IPS DF 6.9 (cell line): ENCODE results near the gene PDLIM4.
A peak's percentile ranks its signal among the peaks of the same experiment; 100 is the strongest.

ENCODE experiments used
- DNase-seq: peaks from one replicate; pipeline ENCODE4 v3.0.0-alpha.2; 2013; ENCODE audit warnings: low read depth, low spot score
- H3K27ac ChIP-seq: one replicate; pipeline ENCODE4 v1.5.1; 2013; ENCODE audit warnings: low read length, control low read depth
- H3K27me3 ChIP-seq: 2 replicates; pipeline ENCODE4 v1.6.1; 2013; ENCODE audit warnings: mild to moderate bottlenecking, low read length; ENCODE audit not compliant: control insufficient read depth, insufficient read depth
- H3K36me3 ChIP-seq: 2 replicates; pipeline ENCODE4 v1.6.1; 2013; ENCODE audit warnings: low read length; ENCODE audit not compliant: control insufficient read depth, insufficient read depth
- H3K4me1 ChIP-seq: 2 replicates; pipeline ENCODE4 v1.6.1; 2013; ENCODE audit warnings: low read length; ENCODE audit not compliant: control insufficient read depth, insufficient read depth
- H3K4me3 ChIP-seq: 2 replicates; pipeline ENCODE4 v1.5.1; 2013; ENCODE audit warnings: mild to moderate bottlenecking, low read length
- H3K9me3 ChIP-seq: 2 replicates; pipeline ENCODE4 v1.6.1; 2013; ENCODE audit warnings: low read length, inconsistent platforms; ENCODE audit not compliant: control insufficient read depth, insufficient read depth
- WGBS: extraction: QIAGEN DNeasy Blood & Tissue Kit; methylation state at CpG from one replicate; pipeline ENCODE4 v1.1.7; 2013; ENCODE audit warnings: mixed read lengths, missing lambda C conversion rate; ENCODE audit not compliant: insufficient read length, insufficient coverage; 5-methylcytosine and 5-hydroxymethylcytosine counted together

PDLIM4 gene

DNA sequence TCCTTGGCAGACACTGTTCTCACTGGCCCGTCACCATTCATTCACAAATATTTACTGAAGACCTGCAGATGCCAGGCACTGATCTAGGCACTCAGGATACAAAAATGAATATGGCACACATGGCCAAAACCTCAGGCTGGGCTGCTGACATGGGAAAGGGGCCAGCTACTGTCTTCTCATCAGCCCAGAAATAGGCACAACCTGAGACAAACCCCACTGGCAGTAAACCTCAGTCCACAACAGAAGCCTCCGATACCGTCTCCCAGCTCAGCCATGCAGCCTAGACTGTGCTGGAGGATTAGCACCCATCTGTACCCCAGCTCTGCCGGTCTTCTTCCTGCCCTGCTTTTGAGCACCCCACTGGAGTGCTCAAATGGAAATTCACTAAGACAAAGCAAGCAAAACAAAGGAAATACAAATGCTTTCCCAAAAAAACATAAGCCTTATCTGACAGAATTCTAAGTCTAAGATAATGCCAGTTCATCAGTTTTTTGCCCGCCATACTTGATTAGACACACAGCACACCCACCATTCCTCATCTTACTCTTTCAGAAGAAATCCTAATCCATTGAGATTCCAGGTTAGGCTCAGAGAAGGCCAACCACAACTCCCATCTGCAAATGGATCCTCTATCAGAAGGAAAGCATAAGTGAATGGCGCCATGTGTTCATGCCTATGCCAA lies 38.1 kb upstream of the PDLIM4 start:
- no peaks in the 10 kb centered on the region for H3K9me3 ChIP-seq
- no peak overlapping the region for H3K27ac ChIP-seq
- H3K27me3 ChIP-seq, result no peaks in the 10 kb centered on the region
- WGBS, result no CpG with 5 or more reads among the region's 6 CpGs
- H3K4me1 ChIP-seq, result no peaks in the 10 kb centered on the region
- no peaks in the 10 kb centered on the region for H3K36me3 ChIP-seq
- H3K4me3 ChIP-seq, result no peak overlapping the region
- DNase-seq, result no peak

DNA sequence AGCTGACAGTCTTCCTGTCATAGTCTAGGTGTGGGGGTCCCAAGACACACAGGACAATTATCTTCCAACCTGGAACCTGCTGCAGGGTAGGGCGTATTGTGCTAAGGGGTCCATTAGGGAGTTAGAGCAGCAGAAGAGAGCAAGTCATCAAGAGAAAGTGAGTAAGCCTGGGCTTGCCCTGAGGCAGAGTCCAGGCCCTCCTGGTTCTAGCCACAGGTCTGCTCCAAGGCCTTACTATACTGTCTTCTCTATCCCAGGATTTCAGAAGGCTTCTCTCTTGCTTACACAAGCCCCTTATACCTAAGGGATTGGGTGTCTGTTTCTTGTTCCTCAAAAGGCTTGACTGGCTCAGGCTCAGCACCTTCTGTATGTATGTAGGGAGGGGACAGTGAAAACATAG lies 37.5 kb upstream of the PDLIM4 start:
- Histone ChIP-seq H3K27me3 (no peaks in the 10 kb centered on the region), H3K4me3 (no peak overlapping the region), H3K36me3 (no peaks in the 10 kb centered on the region), H3K9me3 (no peaks in the 10 kb centered on the region), H3K4me1 (no peaks in the 10 kb centered on the region), H3K27ac (no peak overlapping the region)
- DNase-seq, result no peak
- WGBS, result no CpG with 5 or more reads among the region's 1 CpG

DNA sequence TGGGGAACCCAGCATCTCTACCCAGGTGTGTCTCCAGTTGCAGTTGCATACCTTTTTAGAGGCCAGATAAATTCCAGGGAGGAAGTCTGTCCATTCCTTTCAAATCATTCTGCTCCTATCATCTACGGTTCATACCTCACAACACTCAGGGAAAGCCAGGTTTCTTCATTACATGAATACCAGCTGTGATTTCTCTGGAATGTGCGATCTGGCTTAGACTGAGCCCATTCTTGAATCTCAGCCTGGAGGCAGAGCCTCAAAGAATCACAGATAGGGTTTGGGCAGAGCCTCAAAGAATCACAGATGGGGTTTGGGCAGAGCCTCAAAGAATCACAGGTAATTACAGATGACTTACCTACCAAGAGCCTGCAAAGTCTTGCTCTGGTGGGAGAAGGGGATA lies 37.0 kb upstream of the PDLIM4 start:
- no peak for DNase-seq
- no peak overlapping the region for H3K4me3 ChIP-seq
- WGBS, result no CpG with 5 or more reads among the region's 2 CpGs
- no peaks in the 10 kb centered on the region; the same call in 1 of the 2 replicates for H3K4me1 ChIP-seq
- no peaks in the 10 kb centered on the region for H3K9me3 ChIP-seq
- no peaks in the 10 kb centered on the region for H3K27me3 ChIP-seq
- H3K27ac ChIP-seq, result no peak overlapping the region
- no peaks in the 10 kb centered on the region for H3K36me3 ChIP-seq

DNA sequence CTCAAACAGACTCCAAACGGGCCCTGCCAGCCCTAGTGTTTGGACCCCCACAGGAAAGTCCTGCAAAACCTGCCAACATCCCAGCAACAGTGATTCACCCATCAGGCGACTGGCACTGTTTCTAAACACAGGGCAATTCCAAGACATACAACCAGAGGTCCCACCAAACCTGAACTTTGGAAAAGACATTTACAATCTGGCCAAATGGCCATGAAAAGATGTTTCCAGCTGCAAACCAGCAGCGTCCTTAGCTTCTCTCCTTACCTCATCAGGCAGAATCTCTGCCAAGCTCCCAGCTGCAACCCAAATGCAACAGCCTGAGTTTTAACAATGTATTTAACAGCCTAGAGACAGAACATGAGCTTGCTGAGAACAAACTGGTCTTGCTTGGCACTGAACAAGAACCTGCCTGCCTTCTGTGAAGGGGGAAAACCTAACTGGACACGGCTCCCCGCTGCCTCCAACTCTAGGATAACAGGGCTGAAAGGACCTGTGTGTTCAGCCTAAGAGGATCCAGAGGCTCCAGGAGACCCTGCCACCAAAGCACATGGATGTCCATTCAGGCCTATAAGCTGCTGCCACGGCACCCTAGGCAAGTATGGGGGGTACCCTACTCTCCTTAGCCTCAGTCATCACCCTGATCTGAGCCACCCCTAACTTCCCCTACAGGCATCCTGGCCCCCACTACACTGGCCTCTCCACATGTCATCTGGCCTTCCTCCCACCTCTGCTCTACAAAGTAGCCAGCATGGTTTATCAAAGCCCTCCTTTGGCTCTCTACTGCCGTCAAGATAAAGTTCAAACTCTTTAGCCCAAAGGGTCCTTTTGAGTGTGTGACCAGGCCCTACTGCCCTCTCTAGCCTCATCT lies 35.5 kb upstream of the PDLIM4 start:
- Histone ChIP-seq H3K4me3 (no peak overlapping the region), H3K9me3 (no peaks in the 10 kb centered on the region), H3K4me1 (peaks cover 4% of the 10 kb centered on the region), H3K27ac (no peak overlapping the region), H3K36me3 (no peaks in the 10 kb centered on the region), H3K27me3 (peaks cover 2% of the 10 kb centered on the region; the same call in 1 of the 2 replicates)
- no peak for DNase-seq
- WGBS, result no CpG with 5 or more reads among the region's 7 CpGs

DNA sequence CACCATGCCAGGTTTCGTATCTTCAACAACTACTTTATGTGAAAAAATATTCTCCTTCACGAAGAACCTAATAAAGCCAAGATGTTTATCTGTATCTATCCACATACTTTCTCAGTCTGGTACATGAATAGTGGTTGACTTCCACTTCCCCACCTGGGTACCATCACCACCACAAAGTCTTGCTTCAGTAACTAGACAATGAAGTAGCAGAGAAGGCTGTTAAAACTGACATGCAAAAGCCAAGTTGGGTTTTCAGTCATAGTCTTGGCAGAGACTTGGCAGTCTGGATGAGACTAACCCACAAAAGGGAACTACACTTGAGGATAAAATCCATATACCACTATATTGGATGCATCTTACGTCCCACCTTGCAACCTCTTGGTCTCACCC lies 34.9 kb upstream of the PDLIM4 start:
- no peak for DNase-seq
- H3K27me3 ChIP-seq, result peaks cover 2% of the 10 kb centered on the region; the same call in 1 of the 2 replicates
- no peaks in the 10 kb centered on the region for H3K9me3 ChIP-seq
- peaks cover 4% of the 10 kb centered on the region for H3K4me1 ChIP-seq
- WGBS, result no CpG with 5 or more reads among the region's 3 CpGs
- no peak overlapping the region for H3K27ac ChIP-seq
- no peaks in the 10 kb centered on the region for H3K36me3 ChIP-seq
- H3K4me3 ChIP-seq, result no peak overlapping the region

DNA sequence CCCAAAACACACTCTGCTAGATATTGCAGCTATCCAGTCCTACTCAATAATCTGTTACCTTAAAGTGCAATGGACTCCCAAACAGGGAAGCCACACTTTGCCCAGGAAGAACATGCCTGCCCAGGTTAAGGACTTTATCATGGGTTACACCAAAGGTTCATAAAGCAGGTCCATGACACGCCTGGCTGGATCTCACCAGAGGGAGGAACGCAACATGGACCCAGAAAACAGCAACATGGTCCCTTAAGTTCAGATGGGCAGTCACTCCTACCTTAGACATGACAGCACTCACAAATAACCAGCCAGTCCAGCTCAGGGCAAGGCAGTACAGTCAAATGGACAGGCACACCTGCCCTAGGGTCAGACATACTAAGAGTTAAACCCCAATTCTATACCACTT lies 33.6 kb upstream of the PDLIM4 start:
- no peak overlapping the region for H3K4me3 ChIP-seq
- no peak for DNase-seq
- WGBS, result no CpG with 5 or more reads among the region's 2 CpGs
- no peaks in the 10 kb centered on the region for H3K36me3 ChIP-seq
- H3K27ac ChIP-seq, result no peak overlapping the region
- no peaks in the 10 kb centered on the region for H3K9me3 ChIP-seq
- peaks cover 4% of the 10 kb centered on the region for H3K4me1 ChIP-seq
- peaks cover 2% of the 10 kb centered on the region; the same call in 1 of the 2 replicates for H3K27me3 ChIP-seq

DNA sequence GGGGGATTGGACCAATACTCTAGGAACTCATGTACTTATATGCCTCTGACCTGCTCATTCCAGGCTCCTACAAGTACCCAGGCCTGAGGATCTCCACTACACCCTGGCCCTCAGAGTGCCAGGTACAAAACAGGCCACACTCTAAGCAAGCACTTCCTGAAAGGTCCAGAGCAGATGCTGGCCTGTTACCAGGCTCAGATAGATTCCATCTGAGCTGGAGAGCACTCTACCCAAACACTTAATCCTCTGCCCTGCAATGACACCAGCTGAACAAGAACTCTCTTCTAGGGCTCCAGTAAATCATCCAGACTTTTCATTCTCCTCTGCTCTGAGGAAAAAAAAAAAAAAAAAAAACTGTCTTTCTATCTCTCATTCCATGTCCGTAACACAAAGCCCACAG lies 32.8 kb upstream of the PDLIM4 start:
- no CpG with 5 or more reads among the region's 1 CpG for WGBS

DNA sequence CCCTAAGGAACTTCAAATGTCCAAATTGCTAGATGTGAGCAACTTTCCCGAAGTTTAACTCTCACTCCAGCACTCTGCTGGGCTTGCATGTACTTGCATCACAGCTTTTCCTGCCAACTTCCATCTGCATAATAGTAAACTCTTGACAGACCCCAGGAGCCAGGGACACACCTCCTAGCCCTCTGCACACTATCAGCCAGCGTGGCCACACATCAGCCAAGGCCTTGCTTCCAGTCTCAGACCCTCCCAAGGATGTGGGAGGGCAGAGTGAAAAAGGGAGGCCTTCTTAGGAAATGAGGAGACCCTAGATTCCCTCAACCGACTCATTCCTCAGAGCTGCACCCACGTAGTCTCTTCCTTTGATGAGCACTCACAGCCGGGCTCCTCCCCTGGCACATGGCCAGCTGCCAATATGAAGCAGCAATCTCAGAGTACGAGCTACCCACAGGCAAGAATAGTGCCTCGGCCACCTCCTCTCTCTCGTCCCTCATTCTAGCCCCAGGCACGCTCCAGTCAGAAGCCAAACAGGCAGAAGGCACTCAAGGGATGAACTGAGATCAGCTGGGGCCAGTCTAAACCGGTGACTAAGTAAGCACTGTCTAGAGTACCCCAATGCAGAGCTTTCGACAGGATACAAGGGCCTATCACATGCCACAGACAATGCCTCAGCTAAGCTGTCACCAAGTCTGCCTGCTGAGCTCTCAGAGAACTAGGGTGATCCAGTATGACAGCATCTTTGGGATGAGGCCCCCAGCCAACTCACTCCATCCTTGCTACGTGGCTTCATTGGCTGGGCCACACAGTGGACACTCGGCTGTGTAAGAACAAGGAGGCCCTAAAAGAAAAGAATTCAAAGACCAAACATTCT lies 32.1 kb upstream of the PDLIM4 start:
- no peak overlapping the region for H3K4me3 ChIP-seq
- H3K4me1 ChIP-seq, result peaks cover 4% of the 10 kb centered on the region
- H3K27ac ChIP-seq, result no peak overlapping the region
- peaks cover 2% of the 10 kb centered on the region; the same call in 1 of the 2 replicates for H3K27me3 ChIP-seq
- no peak for DNase-seq
- H3K36me3 ChIP-seq, result no peaks in the 10 kb centered on the region
- WGBS, result no CpG with 5 or more reads among the region's 13 CpGs
- H3K9me3 ChIP-seq, result no peaks in the 10 kb centered on the region

More for the DNA sequence above, 32.8 kb upstream of the PDLIM4 start:
- no peak overlapping the region for H3K4me3 ChIP-seq
- H3K4me1 ChIP-seq, result peaks cover 4% of the 10 kb centered on the region
- peaks cover 2% of the 10 kb centered on the region; the same call in 1 of the 2 replicates for H3K27me3 ChIP-seq
- no peak overlapping the region for H3K27ac ChIP-seq
- DNase-seq, result no peak
- H3K36me3 ChIP-seq, result no peaks in the 10 kb centered on the region
- H3K9me3 ChIP-seq, result no peaks in the 10 kb centered on the region

DNA sequence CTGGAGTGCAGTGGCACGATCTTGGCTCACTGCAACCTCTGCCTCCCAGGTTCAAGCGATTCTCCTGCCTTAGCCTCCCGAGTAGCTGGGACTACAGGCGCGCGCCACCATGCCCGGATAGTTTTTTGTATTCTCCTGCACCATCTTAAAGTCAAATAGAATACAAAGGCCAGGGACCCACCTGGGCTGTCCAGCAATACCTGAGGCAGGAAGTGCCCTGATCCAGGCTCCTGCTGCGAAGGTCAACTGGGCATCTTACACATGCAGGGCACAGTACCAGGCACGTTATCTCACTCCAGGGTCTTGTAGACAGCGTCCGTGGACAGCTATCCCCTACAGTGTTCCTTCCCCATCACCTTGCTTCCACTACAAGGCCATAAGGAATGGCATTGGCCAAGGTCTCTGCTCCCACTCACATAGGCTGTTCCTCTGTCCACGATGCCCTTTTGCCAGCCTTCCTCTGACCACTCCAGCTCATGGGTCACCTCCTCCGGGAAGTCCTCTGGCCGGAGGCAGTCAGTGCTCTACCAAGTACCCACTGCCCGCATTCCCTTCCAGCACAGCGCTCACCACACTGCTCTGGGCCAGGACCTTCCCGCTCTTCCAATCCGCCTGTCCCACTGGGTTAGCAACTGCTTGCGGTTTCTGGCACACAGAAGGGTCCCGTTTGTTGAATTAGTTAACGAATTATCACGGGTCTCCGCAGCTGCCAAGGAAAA lies 30.8 kb upstream of the PDLIM4 start:
- Histone ChIP-seq H3K9me3 (no peaks in the 10 kb centered on the region), H3K36me3 (no peaks in the 10 kb centered on the region), H3K4me3 (peak overlapping the region; percentile 70; the same call in 1 of the 2 replicates), H3K4me1 (peaks cover 4% of the 10 kb centered on the region), H3K27ac (no peak overlapping the region), H3K27me3 (peaks cover 2% of the 10 kb centered on the region; the same call in 1 of the 2 replicates)
- DNase-seq, result no peak
- no CpG with 5 or more reads among the region's 23 CpGs for WGBS

DNA sequence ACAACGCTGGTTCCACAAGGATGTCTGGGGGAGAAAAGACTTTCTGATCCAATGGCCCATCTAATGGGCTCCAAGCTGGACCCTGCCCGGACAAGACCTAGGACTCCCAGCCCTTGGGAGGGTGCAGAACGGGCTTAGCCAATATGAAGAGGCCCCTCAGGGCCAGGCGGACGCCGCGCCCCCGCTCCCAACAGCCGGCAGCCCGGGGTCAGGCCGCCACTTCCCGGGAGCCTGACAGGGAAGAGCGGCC lies 30.3 kb upstream of the PDLIM4 start:
- Histone ChIP-seq H3K27ac (no peak overlapping the region), H3K4me1 (peaks cover 4% of the 10 kb centered on the region), H3K27me3 (peaks cover 2% of the 10 kb centered on the region; the same call in 1 of the 2 replicates), H3K4me3 (peak overlapping the region; percentile 70; the same call in 1 of the 2 replicates), H3K36me3 (no peaks in the 10 kb centered on the region), H3K9me3 (no peaks in the 10 kb centered on the region)
- WGBS, result no CpG with 5 or more reads among the region's 13 CpGs
- DNase-seq, result no peak
